AG04449 (cell line): ENCODE measurements around the gene HOXB8.
A peak's percentile ranks its signal among the peaks of the same experiment; 100 is the strongest.

Experiments used
- CTCF ChIA-PET: fragments of 350-600 bp; formaldehyde crosslinking; extraction: SDS; loops from one replicate; lab custom pipeline; 2021; ENCODE audit warnings: antibody characterized with exemption; lab: Yijun Ruan, JAX
- POLR2A ChIA-PET: fragments of 400-600, 350-600 bp; formaldehyde crosslinking; extraction: SDS; loops from one replicate; lab custom pipeline; 2020; ENCODE audit warnings: antibody characterized with exemption, inconsistent platforms; lab: Yijun Ruan, JAX
- DNase-seq: peaks from one replicate; pipeline ENCODE4 v3.0.0-alpha.2; 2010; ENCODE audit warnings: low read depth, low spot score
- H3K4me3 ChIP-seq: 2 replicates; pipeline ENCODE4 v1.5.1; 2011; ENCODE audit warnings: low read depth, mild to moderate bottlenecking, control low read depth, low read length
- CTCF ChIP-seq: IDR thresholded peaks from one replicate; pipeline ENCODE4 v1.5.1; 2011; ENCODE audit warnings: mild to moderate bottlenecking, moderate library complexity, low read length, control low read depth, inconsistent platforms; ENCODE audit not compliant: insufficient read depth; ENCODE audit errors: missing control alignments

The HOXB8 gene

GRCh38 chr17:48578616-48579470 lies 36.2 kb downstream of the HOXB8 start:
- POLR2A ChIA-PET, result interaction anchor here (0.5 to 1.1 kb wide), 6 partner anchors 9 to 92 kb away, joined by 3 to 6 read pairs (median 4); no protein-coding TSS in a partner anchor
- CTCF ChIA-PET, result interaction anchor here (0.5 to 2.8 kb wide), 4 partner anchors 9 to 86 kb away, joined by 3 to 13 read pairs (median 3); no protein-coding TSS in a partner anchor
- no peak for TF ChIP-seq CTCF
- no peak for DNase-seq
- H3K4me3 ChIP-seq, result peak overlapping the region; percentile 78

GRCh38 chr17:48577946-48578615 lies 37.0 kb downstream of the HOXB8 start, which contains the start of gene HOXB4:
Gene HOXB4, minus strand, starts transcription at chr17:48578350. Its CDS starts 31 bp downstream, at chr17:48578319.
- no peak for TF ChIP-seq CTCF
- H3K4me3 ChIP-seq, result peak within 1 kb of the TSS; percentile 78
- ChIA-PET POLR2A (interaction anchor here (0.5 to 2.8 kb wide), 6 partner anchors 9 to 92 kb away, joined by 3 to 16 read pairs (median 5); no protein-coding TSS in a partner anchor), CTCF (interaction anchor here (0.9 to 2.8 kb wide), 4 partner anchors 10 to 85 kb away, joined by 3 to 13 read pairs (median 4); no protein-coding TSS in a partner anchor)
- no peak for DNase-seq

- ChIA-PET POLR2A (interaction anchor here (1.0 to 2.8 kb wide), 10 partner anchors 10 to 94 kb away, joined by 3 to 16 read pairs (median 6); partner anchors contain the start of gene HOXB5), CTCF (interaction anchor here (1.0 to 1.3 kb wide), 2 partner anchors 35 to 226 kb away, joined by 3 to 5 read pairs; no protein-coding TSS in a partner anchor)
- no peak for TF ChIP-seq CTCF
- DNase-seq, result no peak
- H3K4me3 ChIP-seq, result peak overlapping the region; percentile 78
Observed at GRCh38 chr17:48577330-48577945, 37.7 kb downstream of the HOXB8 start.

GRCh38 chr17:48576479-48577309 lies 38.4 kb downstream of the HOXB8 start:
- DNase-seq, result no peak
- peak overlapping the region; percentile 78 for H3K4me3 ChIP-seq
- POLR2A ChIA-PET, result interaction anchor here (0.8 to 2.8 kb wide), 11 partner anchors 10 to 94 kb away, joined by 3 to 16 read pairs (median 5); partner anchors contain the start of gene HOXB5
- CTCF ChIA-PET, result interaction anchor here (1.0 to 1.3 kb wide), 4 partner anchors 9 to 225 kb away, joined by 3 to 4 read pairs (median 4); no protein-coding TSS in a partner anchor
- TF ChIP-seq CTCF, result no peak
